ENCODE measurements around the gene NTMT1.
"Not testable (repeated sequence)": the region's sequence is repeated elsewhere in the genome, so short reads cannot be mapped to it uniquely, and the experiment has no call there.

The NTMT1 gene

DNA sequence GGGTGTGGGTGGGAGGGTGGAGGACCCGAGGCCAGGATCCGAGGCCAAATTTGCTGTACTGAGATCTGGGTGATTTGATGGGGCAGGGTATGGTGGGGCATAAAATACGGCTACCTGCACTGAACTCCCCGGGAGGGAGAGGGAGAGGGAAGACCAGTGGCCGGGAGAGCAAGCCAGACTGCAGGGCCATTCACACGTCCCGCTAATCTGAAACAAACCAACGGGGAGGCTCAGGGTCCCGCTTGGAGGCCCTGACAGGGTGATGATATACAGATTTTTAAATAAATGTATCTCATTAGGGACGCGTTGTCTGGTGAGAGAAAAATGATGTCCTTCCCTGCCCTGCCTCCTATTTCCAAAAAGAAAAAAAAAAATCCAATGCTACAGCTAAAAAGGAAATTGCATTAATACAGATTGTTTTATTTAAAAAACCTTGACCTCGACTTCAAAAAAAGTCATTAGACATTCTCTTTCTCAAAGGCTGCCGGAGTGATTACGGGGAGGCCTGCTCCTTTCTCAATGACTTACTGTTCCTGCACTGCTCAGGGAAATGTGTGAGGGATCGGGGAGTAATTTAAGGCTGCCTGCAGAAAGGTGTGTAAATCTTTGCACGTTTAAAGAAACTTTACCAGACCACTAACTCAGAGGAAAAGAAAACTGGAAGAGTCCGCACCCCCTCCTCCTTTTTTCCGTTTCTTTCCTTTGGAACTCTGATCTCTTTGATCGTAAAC is 28.0 kb downstream of the NTMT1 start:
- TF ChIP-seq SUZ12 (IDR thresholded peaks at IDR 0.05; ENCODE audit: extremely low read depth, insufficient read depth, insufficient read length) (no peak), YY1 (IDR thresholded peaks at IDR 0.05; ENCODE audit: insufficient read depth, insufficient read length) (no peak), ZNF274 (IDR thresholded peaks at IDR 0.05; ENCODE audit: low read depth, low read length) (no peak)
- H3K27me3 ChIP-seq (ENCODE audit: insufficient read depth, insufficient read length): no peaks in the 10 kb centered on the region

DNA sequence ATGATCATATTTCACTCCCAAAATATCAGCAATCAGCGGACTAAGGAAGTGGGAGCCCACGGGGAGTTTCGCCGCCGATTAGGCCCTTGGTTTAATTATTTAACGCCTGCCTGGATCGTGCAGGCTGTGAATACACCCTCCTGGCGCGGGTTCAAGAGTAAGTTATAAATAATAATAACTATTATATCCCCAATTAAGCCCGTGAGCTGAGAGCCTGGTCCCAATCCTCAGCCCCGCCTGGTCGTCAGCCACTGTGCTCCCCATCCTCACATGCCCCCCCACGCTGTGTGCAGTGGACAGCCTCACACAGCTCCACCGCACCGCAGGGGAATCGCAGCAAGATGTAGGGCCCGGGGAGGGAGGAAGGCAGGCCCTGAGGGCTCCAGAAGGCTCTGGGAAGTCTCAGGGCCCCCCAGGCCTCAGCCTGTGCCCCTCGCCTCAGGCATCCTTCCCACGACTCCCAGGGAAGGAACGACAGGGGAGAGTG is 28.6 kb downstream of the NTMT1 start:
- no peaks in the 10 kb centered on the region for H3K9me3 ChIP-seq (ENCODE audit: insufficient read depth, low read length)
- H3K4me1 ChIP-seq (ENCODE audit: insufficient read depth, insufficient read length): peaks cover 2% of the 10 kb centered on the region
- TF ChIP-seq YY1 (IDR thresholded peaks at IDR 0.05; ENCODE audit: insufficient read depth, insufficient read length) (no peak), ZNF274 (IDR thresholded peaks at IDR 0.05; ENCODE audit: low read depth, low read length) (no peak), SUZ12 (IDR thresholded peaks at IDR 0.05; ENCODE audit: extremely low read depth, insufficient read depth, insufficient read length) (no peak)
- no peaks in the 10 kb centered on the region for H3K36me3 ChIP-seq (ENCODE audit: insufficient read depth, insufficient read length, low read length)
- H3K27me3 ChIP-seq (ENCODE audit: insufficient read depth, insufficient read length): no peaks in the 10 kb centered on the region
- no peak overlapping the region for H3K9ac ChIP-seq (ENCODE audit: insufficient read length, low read depth)
- H3K4me3 ChIP-seq (ENCODE audit: insufficient read length, low read depth): no peak overlapping the region
- DNase-seq (ENCODE audit: low read depth, low spot score): no peak

More for the DNA sequence above, 28.0 kb downstream of the NTMT1 start:
- DNase-seq (ENCODE audit: low read depth, low spot score): no peak
- Histone ChIP-seq H3K4me1 (ENCODE audit: insufficient read depth, insufficient read length) (peaks cover 2% of the 10 kb centered on the region), H3K36me3 (ENCODE audit: insufficient read depth, insufficient read length, low read length) (no peaks in the 10 kb centered on the region), H3K9me3 (ENCODE audit: insufficient read depth, low read length) (no peaks in the 10 kb centered on the region), H3K9ac (ENCODE audit: insufficient read length, low read depth) (no peak overlapping the region), H3K4me3 (ENCODE audit: insufficient read length, low read depth) (no peak overlapping the region)

DNA sequence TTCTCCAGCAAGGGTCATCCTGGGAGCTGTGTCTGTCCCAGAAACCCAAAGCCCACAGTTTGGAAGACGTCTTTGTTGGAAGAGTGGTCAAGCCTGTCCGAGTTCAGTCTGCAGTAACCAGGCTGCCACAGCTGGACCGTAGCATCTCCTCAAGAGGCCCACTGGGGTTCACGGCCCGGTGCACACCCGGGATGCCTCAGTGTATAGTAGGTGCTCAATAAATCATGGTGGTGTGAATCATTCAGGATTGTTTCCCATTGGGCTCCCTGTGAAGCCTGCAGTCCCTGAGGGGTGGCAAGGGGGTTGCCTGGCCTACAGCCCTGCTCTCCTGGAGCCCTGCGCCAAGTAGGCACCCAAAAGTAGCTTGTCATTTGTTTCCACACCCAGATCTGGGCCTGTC is 29.2 kb downstream of the NTMT1 start:
- no peaks in the 10 kb centered on the region for H3K27me3 ChIP-seq (ENCODE audit: insufficient read depth, insufficient read length)
- H3K9me3 ChIP-seq (ENCODE audit: insufficient read depth, low read length): no peaks in the 10 kb centered on the region
- no peak for DNase-seq (ENCODE audit: low read depth, low spot score)
- H3K9ac ChIP-seq (ENCODE audit: insufficient read length, low read depth): no peak overlapping the region
- TF ChIP-seq ZNF274 (IDR thresholded peaks at IDR 0.05; ENCODE audit: low read depth, low read length) (no peak), SUZ12 (IDR thresholded peaks at IDR 0.05; ENCODE audit: extremely low read depth, insufficient read depth, insufficient read length) (no peak), YY1 (IDR thresholded peaks at IDR 0.05; ENCODE audit: insufficient read depth, insufficient read length) (no peak)
- peaks cover 2% of the 10 kb centered on the region for H3K4me1 ChIP-seq (ENCODE audit: insufficient read depth, insufficient read length)
- no peaks in the 10 kb centered on the region for H3K36me3 ChIP-seq (ENCODE audit: insufficient read depth, insufficient read length, low read length)
- no peak overlapping the region for H3K4me3 ChIP-seq (ENCODE audit: insufficient read length, low read depth)

DNA sequence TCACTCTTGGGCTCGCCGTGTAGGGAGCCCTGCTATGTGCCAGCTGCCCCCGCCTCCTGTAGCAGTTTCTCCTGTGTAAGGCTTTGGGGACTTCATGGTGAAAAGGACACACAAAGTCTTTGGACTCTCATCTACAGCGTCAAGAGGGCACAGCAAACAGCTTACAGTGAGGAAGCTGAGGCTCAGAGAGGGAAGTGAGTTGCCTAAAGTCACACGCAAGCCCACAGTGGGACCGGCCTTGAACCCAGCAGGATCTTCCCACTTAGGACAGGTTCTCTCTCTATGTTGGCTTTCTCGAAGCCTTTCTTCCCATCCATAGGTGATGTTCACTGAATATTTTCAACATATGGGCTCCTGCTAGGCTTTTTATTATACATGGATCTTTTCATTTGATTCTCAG is 29.7 kb downstream of the NTMT1 start:
- peaks cover 2% of the 10 kb centered on the region for H3K4me1 ChIP-seq (ENCODE audit: insufficient read depth, insufficient read length)
- no peaks in the 10 kb centered on the region for H3K9me3 ChIP-seq (ENCODE audit: insufficient read depth, low read length)
- H3K36me3 ChIP-seq (ENCODE audit: insufficient read depth, insufficient read length, low read length): no peaks in the 10 kb centered on the region
- no peak for TF ChIP-seq YY1 (IDR thresholded peaks at IDR 0.05; ENCODE audit: insufficient read depth, insufficient read length)
- DNase-seq (ENCODE audit: low read depth, low spot score): no peak
- no peak overlapping the region for H3K4me3 ChIP-seq (ENCODE audit: insufficient read length, low read depth)
- H3K27me3 ChIP-seq (ENCODE audit: insufficient read depth, insufficient read length): no peaks in the 10 kb centered on the region
- H3K9ac ChIP-seq (ENCODE audit: insufficient read length, low read depth): no peak overlapping the region

DNA sequence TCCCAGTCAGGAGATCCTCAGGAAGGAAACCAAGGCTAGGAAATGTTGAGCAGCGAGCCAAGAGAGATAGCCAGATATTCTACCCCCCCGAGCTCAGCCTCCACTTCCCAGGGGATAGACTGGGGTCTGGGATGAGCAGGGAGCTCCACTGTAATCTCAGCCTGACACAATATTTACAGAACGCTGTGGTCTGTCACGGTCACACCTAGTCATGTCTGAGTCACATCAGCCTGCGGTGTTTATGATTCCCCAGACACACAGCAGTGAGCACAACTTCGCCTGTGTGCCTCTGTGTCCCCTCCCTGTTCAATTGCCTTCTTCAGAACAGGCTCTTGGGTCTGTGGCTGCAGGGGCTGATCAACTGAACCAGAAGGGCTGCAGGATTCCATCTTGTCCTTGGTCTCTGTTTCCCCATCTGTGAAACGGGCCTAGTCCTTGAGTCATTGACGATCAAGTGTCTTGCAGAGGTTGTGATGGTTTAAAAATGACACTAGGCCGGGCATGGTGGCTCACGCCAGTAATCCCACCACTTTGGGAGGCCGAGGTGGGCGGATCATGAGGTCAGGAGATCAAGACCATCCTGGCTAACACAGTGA is 30.9 kb downstream of the NTMT1 start:
- TF ChIP-seq SUZ12 (IDR thresholded peaks at IDR 0.05; ENCODE audit: extremely low read depth, insufficient read depth, insufficient read length): no peak
- no peak for TF ChIP-seq YY1 (IDR thresholded peaks at IDR 0.05; ENCODE audit: insufficient read depth, insufficient read length)
- TF ChIP-seq ZNF274 (IDR thresholded peaks at IDR 0.05; ENCODE audit: low read depth, low read length): no peak
- no peak for DNase-seq (ENCODE audit: low read depth, low spot score)
- peaks cover 2% of the 10 kb centered on the region for H3K4me1 ChIP-seq (ENCODE audit: insufficient read depth, insufficient read length)

DNA sequence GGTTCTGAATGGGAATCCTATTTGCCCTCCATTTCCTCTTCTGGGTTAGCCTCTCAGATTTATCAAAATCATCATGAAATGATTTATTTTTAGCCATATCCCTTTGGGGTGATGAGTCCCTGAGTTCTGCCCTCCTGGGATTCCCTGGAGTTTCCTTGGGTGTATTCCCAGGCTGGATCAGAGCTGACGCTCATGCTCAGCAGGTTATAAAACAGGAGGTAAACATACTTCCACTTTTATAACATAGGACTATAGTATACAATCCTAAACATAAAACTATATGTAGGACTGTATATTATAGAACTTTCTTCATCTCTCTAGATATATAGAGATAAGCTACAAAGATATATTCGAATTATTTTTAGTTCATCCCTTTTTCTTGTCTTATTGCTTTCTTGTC is 35.1 kb downstream of the NTMT1 start:
- DNase-seq (ENCODE audit: low read depth, low spot score): no peak
- Histone ChIP-seq H3K27me3 (ENCODE audit: insufficient read depth, insufficient read length) (peaks cover 4% of the 10 kb centered on the region), H3K9me3 (ENCODE audit: insufficient read depth, low read length) (no peaks in the 10 kb centered on the region), H3K4me3 (ENCODE audit: insufficient read length, low read depth) (no peak overlapping the region), H3K36me3 (ENCODE audit: insufficient read depth, insufficient read length, low read length) (no peaks in the 10 kb centered on the region), H3K4me1 (ENCODE audit: insufficient read depth, insufficient read length) (peaks cover 7% of the 10 kb centered on the region), H3K9ac (ENCODE audit: insufficient read length, low read depth) (no peak overlapping the region)
- TF ChIP-seq SUZ12 (IDR thresholded peaks at IDR 0.05; ENCODE audit: extremely low read depth, insufficient read depth, insufficient read length) (no peak), YY1 (IDR thresholded peaks at IDR 0.05; ENCODE audit: insufficient read depth, insufficient read length) (no peak), ZNF274 (IDR thresholded peaks at IDR 0.05; ENCODE audit: low read depth, low read length) (no peak)

More for the DNA sequence above, 30.9 kb downstream of the NTMT1 start:
- Histone ChIP-seq H3K36me3 (ENCODE audit: insufficient read depth, insufficient read length, low read length) (no peaks in the 10 kb centered on the region), H3K4me3 (ENCODE audit: insufficient read length, low read depth) (no peak overlapping the region), H3K27me3 (ENCODE audit: insufficient read depth, insufficient read length) (no peaks in the 10 kb centered on the region), H3K9ac (ENCODE audit: insufficient read length, low read depth) (no peak overlapping the region), H3K9me3 (ENCODE audit: insufficient read depth, low read length) (no peaks in the 10 kb centered on the region)

DNA sequence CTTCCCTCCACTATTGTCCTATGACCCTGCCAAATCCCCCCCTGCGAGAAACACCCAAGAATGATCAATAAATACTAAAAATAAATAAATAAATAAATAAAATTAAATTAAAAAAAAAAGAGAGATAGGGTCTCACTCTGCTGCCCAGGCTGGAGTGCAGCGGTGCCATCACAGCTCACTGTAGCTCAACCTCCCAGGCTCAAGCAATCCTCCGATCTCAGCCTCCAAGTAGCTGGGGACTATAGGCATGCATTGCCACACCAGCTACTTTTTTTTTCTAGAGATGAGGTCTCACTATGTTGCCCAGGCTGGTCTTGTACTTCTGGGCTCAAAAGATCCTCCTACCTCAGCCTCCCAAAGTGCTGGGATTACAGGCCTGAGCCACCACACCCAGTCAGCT is 36.3 kb downstream of the NTMT1 start:
- H3K27me3 ChIP-seq (ENCODE audit: insufficient read depth, insufficient read length); H3K36me3 ChIP-seq (ENCODE audit: insufficient read depth, insufficient read length, low read length); DNase-seq (ENCODE audit: low read depth, low spot score); H3K9ac ChIP-seq (ENCODE audit: insufficient read length, low read depth); H3K4me3 ChIP-seq (ENCODE audit: insufficient read length, low read depth); H3K9me3 ChIP-seq (ENCODE audit: insufficient read depth, low read length); H3K4me1 ChIP-seq (ENCODE audit: insufficient read depth, insufficient read length): not testable (repeated sequence)
